HEK293T (cell line): Measurements from ENCODE around the gene CREB3L1.

Experiments
- ARNT ChIP-seq: fragments of 450-650 bp; IDR thresholded peaks from 2 replicates; pipeline ENCODE4 v1.6.1; 2017; ENCODE audit warnings: mild to moderate bottlenecking
- BHLHE40 ChIP-seq: fragments of 450-650 bp; IDR thresholded peaks from 2 replicates; pipeline ENCODE4 v1.6.1; 2016; ENCODE audit warnings: mild to moderate bottlenecking, moderate library complexity, borderline replicate concordance
- ELF4 ChIP-seq: fragments of 450-650 bp; IDR thresholded peaks from 2 replicates; pipeline ENCODE4 v1.6.1; 2017; ENCODE audit warnings: antibody characterized with exemption
- FOXA1 ChIP-seq: fragments of 450-650 bp; IDR thresholded peaks from 2 replicates; pipeline ENCODE4 v1.6.1; 2016; ENCODE audit warnings: mild to moderate bottlenecking
- HDGF ChIP-seq: fragments of 450-650 bp; IDR thresholded peaks from 2 replicates; pipeline ENCODE4 v1.6.1; 2017; ENCODE audit warnings: antibody characterized with exemption, borderline replicate concordance
- TARDBP ChIP-seq: fragments of 450-650 bp; IDR thresholded peaks from 2 replicates; pipeline ENCODE4 v1.6.1; 2016
- TF ChIP-seq, protein P1 (sequence below): fragments of 450-650 bp; IDR thresholded peaks from 2 replicates; pipeline ENCODE4 v1.6.1; 2016

DNA sequence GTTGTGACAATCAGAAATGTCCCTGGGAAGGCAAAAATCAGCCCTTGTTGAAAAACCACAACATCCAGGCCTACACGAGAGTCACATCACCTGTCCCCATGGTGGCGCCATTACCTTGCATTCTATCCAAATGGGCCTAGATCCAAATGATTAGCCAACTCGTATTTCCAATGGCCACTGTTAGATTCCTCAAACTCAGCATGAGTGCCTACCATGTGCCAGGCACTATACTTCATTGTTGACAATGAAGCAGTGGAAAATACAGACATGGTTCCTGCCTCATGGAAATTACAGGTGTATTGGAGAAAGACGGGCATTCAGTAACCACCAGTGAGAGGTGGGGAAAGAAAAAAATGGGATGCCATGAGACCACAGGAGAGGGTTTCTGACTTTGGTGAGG, 29.8 kb upstream of the CREB3L1 start:
- TF ChIP-seq ARNT: no peak
- TF ChIP-seq ELF4: no peak
- TF ChIP-seq TARDBP: no peak
- TF ChIP-seq HDGF: no peak
- TF ChIP-seq, protein P1, sequence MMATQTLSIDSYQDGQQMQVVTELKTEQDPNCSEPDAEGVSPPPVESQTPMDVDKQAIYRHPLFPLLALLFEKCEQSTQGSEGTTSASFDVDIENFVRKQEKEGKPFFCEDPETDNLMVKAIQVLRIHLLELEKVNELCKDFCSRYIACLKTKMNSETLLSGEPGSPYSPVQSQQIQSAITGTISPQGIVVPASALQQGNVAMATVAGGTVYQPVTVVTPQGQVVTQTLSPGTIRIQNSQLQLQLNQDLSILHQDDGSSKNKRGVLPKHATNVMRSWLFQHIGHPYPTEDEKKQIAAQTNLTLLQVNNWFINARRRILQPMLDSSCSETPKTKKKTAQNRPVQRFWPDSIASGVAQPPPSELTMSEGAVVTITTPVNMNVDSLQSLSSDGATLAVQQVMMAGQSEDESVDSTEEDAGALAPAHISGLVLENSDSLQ: no peak
- no peak for TF ChIP-seq BHLHE40
- no peak for TF ChIP-seq FOXA1
